ENCODE measurements around the gene ABCA1.

Gene ABCA1

DNA sequence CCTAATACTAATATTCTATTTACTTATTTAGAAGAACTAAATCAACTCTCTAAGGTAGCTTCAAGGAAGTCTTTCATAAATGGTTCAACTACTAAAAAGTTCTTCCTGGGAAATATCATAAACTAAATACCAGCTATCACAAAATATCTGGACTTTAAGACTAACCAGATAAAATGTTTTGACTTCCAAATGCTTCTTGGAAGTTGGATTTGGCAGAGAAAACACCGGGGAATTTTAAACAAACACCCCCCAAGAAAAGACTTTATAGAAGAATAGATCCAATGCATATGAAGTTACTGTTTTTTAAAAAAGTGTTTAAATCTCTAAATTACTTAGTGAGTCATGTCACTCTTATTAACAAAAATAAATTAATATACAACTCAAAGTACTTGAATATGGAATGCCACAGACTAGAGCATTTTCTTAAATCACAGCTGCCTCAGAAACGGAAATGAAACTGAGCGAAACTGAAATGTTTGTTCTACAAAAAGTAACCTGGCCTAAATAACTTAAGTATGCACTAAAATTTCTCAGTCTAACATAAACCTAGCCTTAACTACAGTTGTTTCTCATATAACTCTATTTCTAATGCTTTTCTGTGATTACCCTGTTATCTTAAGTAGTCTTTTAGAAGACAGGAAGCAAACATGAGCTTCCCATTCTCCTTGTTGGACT lies 6.8 kb downstream of the ABCA1 start:
- H3K4me1 ChIP-seq (ENCODE audit: control insufficient read depth, insufficient read depth, low read length) = no peaks in the 10 kb centered on the region
- H3K27me3 ChIP-seq (ENCODE audit: control insufficient read depth, insufficient read depth, low read length) = 0 out of 2 replicates have a peak, but pooled peaks cover 8% of the 10 kb centered on the region
- H3K36me3 ChIP-seq (ENCODE audit: control insufficient read depth, insufficient read depth, low read length) = no peaks in the 10 kb centered on the region
- H3K9me3 ChIP-seq (ENCODE audit: control insufficient read depth, insufficient read depth, low read depth, low read length) = no peaks in the 10 kb centered on the region
- H3K4me3 ChIP-seq (ENCODE audit: low read depth, low read length) = no peak overlapping the region
- no peak overlapping the region for H3K9ac ChIP-seq (ENCODE audit: low read length)
- no peak overlapping the region for H3K27ac ChIP-seq (ENCODE audit: low read depth, low read length)

DNA sequence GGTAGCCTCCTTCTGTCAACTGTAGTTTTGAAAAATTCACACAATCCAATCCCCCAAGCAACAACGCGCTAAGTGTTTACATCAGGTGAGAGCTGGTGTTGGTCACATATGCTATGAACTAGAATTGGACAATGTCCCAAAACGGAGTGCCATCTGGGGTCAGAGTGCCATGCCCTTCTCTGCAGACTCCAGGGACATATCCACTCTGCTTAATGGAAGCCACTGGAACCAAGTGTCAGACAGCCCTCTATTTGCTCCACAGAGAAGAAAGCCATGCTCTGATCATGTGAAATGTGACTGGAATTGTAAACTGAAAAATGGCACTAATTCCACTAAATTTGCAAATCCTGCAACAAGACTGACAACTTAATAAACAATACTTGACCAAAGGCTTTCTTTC lies 12.2 kb downstream of the ABCA1 start:
- Histone ChIP-seq H3K36me3 (ENCODE audit: control insufficient read depth, insufficient read depth, low read length) (no peaks in the 10 kb centered on the region), H3K4me3 (ENCODE audit: low read depth, low read length) (no peak overlapping the region), H3K9ac (ENCODE audit: low read length) (no peak overlapping the region), H3K27me3 (ENCODE audit: control insufficient read depth, insufficient read depth, low read length) (no peaks in the 10 kb centered on the region), H3K9me3 (ENCODE audit: control insufficient read depth, insufficient read depth, low read depth, low read length) (no peaks in the 10 kb centered on the region), H3K27ac (ENCODE audit: low read depth, low read length) (no peak overlapping the region), H3K4me1 (ENCODE audit: control insufficient read depth, insufficient read depth, low read length) (0 out of 2 replicates have a peak, but pooled peaks cover 4% of the 10 kb centered on the region)

DNA sequence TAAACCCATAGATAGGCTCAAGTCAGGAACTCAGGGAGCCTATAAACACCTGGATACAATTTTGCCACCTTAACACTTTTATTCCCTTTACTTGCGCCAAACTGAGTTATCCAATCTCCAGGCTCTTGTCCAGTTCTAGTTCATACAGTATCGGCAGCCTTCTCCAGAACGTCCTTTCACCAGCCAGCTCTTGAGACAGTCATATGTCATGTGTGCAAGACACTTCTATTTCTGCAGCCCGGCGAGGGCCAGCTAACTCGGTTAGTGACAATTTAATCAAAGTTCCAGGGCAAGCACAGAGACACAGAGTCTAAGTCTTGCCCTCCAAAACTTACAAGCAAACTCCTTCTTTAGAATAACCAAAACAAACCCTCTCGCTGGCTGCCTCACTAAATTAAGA lies 12.9 kb downstream of the ABCA1 start:
- Histone ChIP-seq H3K27ac (ENCODE audit: low read depth, low read length) (no peak overlapping the region), H3K27me3 (ENCODE audit: control insufficient read depth, insufficient read depth, low read length) (no peaks in the 10 kb centered on the region), H3K4me1 (ENCODE audit: control insufficient read depth, insufficient read depth, low read length) (peaks cover 4% of the 10 kb centered on the region; the same call in 1 of the 2 replicates), H3K4me3 (ENCODE audit: low read depth, low read length) (no peak overlapping the region), H3K36me3 (ENCODE audit: control insufficient read depth, insufficient read depth, low read length) (no peaks in the 10 kb centered on the region), H3K9ac (ENCODE audit: low read length) (no peak overlapping the region), H3K9me3 (ENCODE audit: control insufficient read depth, insufficient read depth, low read depth, low read length) (no peaks in the 10 kb centered on the region)

- Histone ChIP-seq H3K36me3 (ENCODE audit: control insufficient read depth, insufficient read depth, low read length) (no peaks in the 10 kb centered on the region), H3K27ac (ENCODE audit: low read depth, low read length) (no peak overlapping the region), H3K9me3 (ENCODE audit: control insufficient read depth, insufficient read depth, low read depth, low read length) (no peaks in the 10 kb centered on the region), H3K9ac (ENCODE audit: low read length) (no peak overlapping the region), H3K27me3 (ENCODE audit: control insufficient read depth, insufficient read depth, low read length) (no peaks in the 10 kb centered on the region), H3K4me1 (ENCODE audit: control insufficient read depth, insufficient read depth, low read length) (peaks cover 8% of the 10 kb centered on the region; the same call in 1 of the 2 replicates), H3K4me3 (ENCODE audit: low read depth, low read length) (no peak overlapping the region)
These were observed 13.5 kb downstream of the ABCA1 start for GRCh38 chr9:104914466-104914865.

GRCh38 chr9:104912606-104913005 lies 15.3 kb downstream of the ABCA1 start:
- Histone ChIP-seq H3K9me3 (ENCODE audit: control insufficient read depth, insufficient read depth, low read depth, low read length) (no peaks in the 10 kb centered on the region), H3K4me3 (ENCODE audit: low read depth, low read length) (no peak overlapping the region), H3K9ac (ENCODE audit: low read length) (no peak overlapping the region), H3K36me3 (ENCODE audit: control insufficient read depth, insufficient read depth, low read length) (no peaks in the 10 kb centered on the region), H3K4me1 (ENCODE audit: control insufficient read depth, insufficient read depth, low read length) (peaks cover 8% of the 10 kb centered on the region; the same call in 1 of the 2 replicates), H3K27ac (ENCODE audit: low read depth, low read length) (no peak overlapping the region), H3K27me3 (ENCODE audit: control insufficient read depth, insufficient read depth, low read length) (no peaks in the 10 kb centered on the region)

GRCh38 chr9:104911032-104911607 lies 16.8 kb downstream of the ABCA1 start:
- H3K27ac ChIP-seq (ENCODE audit: low read depth, low read length) = no peak overlapping the region
- H3K9me3 ChIP-seq (ENCODE audit: control insufficient read depth, insufficient read depth, low read depth, low read length) = no peaks in the 10 kb centered on the region
- peaks cover 8% of the 10 kb centered on the region; the same call in 1 of the 2 replicates for H3K4me1 ChIP-seq (ENCODE audit: control insufficient read depth, insufficient read depth, low read length)
- H3K9ac ChIP-seq (ENCODE audit: low read length) = no peak overlapping the region
- H3K27me3 ChIP-seq (ENCODE audit: control insufficient read depth, insufficient read depth, low read length) = no peaks in the 10 kb centered on the region
- no peaks in the 10 kb centered on the region for H3K36me3 ChIP-seq (ENCODE audit: control insufficient read depth, insufficient read depth, low read length)
- no peak overlapping the region for H3K4me3 ChIP-seq (ENCODE audit: low read depth, low read length)

GRCh38 chr9:104907278-104907951 lies 20.5 kb downstream of the ABCA1 start:
- no peak overlapping the region for H3K9ac ChIP-seq (ENCODE audit: low read length)
- H3K4me3 ChIP-seq (ENCODE audit: low read depth, low read length) = no peak overlapping the region
- H3K36me3 ChIP-seq (ENCODE audit: control insufficient read depth, insufficient read depth, low read length) = no peaks in the 10 kb centered on the region
- H3K9me3 ChIP-seq (ENCODE audit: control insufficient read depth, insufficient read depth, low read depth, low read length) = no peaks in the 10 kb centered on the region
- no peaks in the 10 kb centered on the region for H3K27me3 ChIP-seq (ENCODE audit: control insufficient read depth, insufficient read depth, low read length)
- peaks cover 13% of the 10 kb centered on the region for H3K4me1 ChIP-seq (ENCODE audit: control insufficient read depth, insufficient read depth, low read length)
- no peak overlapping the region for H3K27ac ChIP-seq (ENCODE audit: low read depth, low read length)

GRCh38 chr9:104906441-104907277 lies 21.3 kb downstream of the ABCA1 start:
- H3K4me3 ChIP-seq (ENCODE audit: low read depth, low read length) = no peak overlapping the region
- no peaks in the 10 kb centered on the region for H3K9me3 ChIP-seq (ENCODE audit: control insufficient read depth, insufficient read depth, low read depth, low read length)
- H3K9ac ChIP-seq (ENCODE audit: low read length) = no peak overlapping the region
- H3K4me1 ChIP-seq (ENCODE audit: control insufficient read depth, insufficient read depth, low read length) = peaks cover 13% of the 10 kb centered on the region
- no peak overlapping the region for H3K27ac ChIP-seq (ENCODE audit: low read depth, low read length)
- no peaks in the 10 kb centered on the region for H3K27me3 ChIP-seq (ENCODE audit: control insufficient read depth, insufficient read depth, low read length)
- H3K36me3 ChIP-seq (ENCODE audit: control insufficient read depth, insufficient read depth, low read length) = no peaks in the 10 kb centered on the region

DNA sequence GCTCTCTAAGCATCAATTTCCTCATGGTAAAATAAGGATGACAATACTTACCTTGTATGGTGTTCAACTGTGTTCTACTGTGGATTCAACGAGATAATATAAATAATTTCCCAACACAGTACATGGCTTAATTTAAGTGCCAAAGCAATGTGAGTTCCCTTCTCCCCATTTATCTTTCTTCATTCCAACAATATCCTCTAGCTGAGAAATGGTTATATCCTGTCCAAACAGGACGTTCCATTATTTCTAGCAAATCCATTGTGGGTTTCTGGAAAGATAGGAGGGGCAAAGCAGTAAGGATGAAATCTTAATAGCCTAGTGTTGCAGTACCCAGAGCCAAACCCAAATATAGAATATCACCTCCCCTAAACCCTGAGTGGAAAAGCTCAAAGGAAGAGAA lies 22.0 kb downstream of the ABCA1 start:
- Histone ChIP-seq H3K9me3 (ENCODE audit: control insufficient read depth, insufficient read depth, low read depth, low read length) (no peaks in the 10 kb centered on the region), H3K36me3 (ENCODE audit: control insufficient read depth, insufficient read depth, low read length) (no peaks in the 10 kb centered on the region), H3K27ac (ENCODE audit: low read depth, low read length) (no peak overlapping the region), H3K4me3 (ENCODE audit: low read depth, low read length) (no peak overlapping the region), H3K4me1 (ENCODE audit: control insufficient read depth, insufficient read depth, low read length) (peaks cover 20% of the 10 kb centered on the region), H3K27me3 (ENCODE audit: control insufficient read depth, insufficient read depth, low read length) (no peaks in the 10 kb centered on the region), H3K9ac (ENCODE audit: low read length) (no peak overlapping the region)

DNA sequence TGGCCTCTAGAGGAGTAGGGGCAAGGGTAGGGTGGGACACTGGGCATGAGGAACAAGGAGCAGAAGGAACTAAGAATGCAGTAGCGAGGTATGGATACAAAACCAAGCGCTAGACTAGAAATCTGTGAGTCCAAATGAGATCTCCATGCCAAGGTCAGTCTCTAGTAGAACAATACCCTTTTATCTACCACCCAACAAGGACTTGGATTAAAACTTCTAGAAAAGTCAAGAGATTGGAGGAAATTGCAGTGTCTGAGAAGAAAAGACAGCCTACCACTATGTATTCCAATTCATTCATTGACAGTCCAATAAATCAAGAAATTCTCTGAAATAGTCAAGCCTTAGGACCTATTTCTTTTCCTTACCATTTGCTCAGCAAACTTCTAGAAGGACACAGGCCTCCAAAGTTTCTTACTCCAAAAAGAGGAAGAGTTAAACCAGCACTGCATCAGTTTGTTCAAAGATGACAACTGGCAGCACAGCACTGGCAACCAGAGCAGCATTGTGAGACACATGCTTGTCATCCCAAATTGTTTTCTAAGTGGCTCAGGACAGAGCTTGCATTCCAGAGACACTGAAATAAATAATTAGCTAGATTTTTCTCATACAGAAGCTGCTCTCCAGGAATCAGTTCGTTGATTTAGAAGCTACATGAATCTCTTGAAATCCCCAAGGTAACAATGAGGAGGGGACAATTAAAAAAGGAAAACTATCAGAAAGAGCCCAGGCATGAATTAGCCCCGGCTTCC lies 22.6 kb downstream of the ABCA1 start:
- H3K36me3 ChIP-seq (ENCODE audit: control insufficient read depth, insufficient read depth, low read length) = no peaks in the 10 kb centered on the region
- no peak overlapping the region for H3K27ac ChIP-seq (ENCODE audit: low read depth, low read length)
- peaks cover 25% of the 10 kb centered on the region for H3K4me1 ChIP-seq (ENCODE audit: control insufficient read depth, insufficient read depth, low read length)
- H3K9ac ChIP-seq (ENCODE audit: low read length) = no peak overlapping the region
- H3K4me3 ChIP-seq (ENCODE audit: low read depth, low read length) = no peak overlapping the region
- no peaks in the 10 kb centered on the region for H3K27me3 ChIP-seq (ENCODE audit: control insufficient read depth, insufficient read depth, low read length)
- no peaks in the 10 kb centered on the region for H3K9me3 ChIP-seq (ENCODE audit: control insufficient read depth, insufficient read depth, low read depth, low read length)

Data from HUES6 (cell line).